ENCODE measurements around the gene CHIA. TPM values are rescaled to one million over a fixed set of nuclear protein-coding genes. Genes with fewer than 3 reads are reported as not detected.
"Not testable (repeated sequence)": the region's sequence is repeated elsewhere in the genome, so short reads cannot be mapped to it uniquely, and the experiment has no call there.

CHIA gene
- total and polyA plus RNA-seq, 9 of the 15 experiments (the other 6 are each of a cell fraction or from before 2014, with no cell fraction given), result not detected

GRCh38 chr1:111334169-111334568, 43.5 kb downstream of the CHIA start (continued):
- TF ChIP-seq SMC3 (conservative IDR thresholded peaks at IDR 0.05; ENCODE audit: insufficient read depth, low read depth, low read length) (0 out of 2 replicates have a peak, but pooled peaks have one; percentile 31), CGGBP1 (CRISPR knock-in tag; IDR thresholded peaks at IDR 0.05) (no peak), ARNT (IDR thresholded peaks at IDR 0.05) (no peak), PHF21A (IDR thresholded peaks at IDR 0.05; ENCODE audit: borderline replicate concordance, low read depth) (no peak), NFE2L1 (tag; IDR thresholded peaks at IDR 0.05; ENCODE audit: borderline replicate concordance, low read depth) (no peak), PTBP1 (IDR thresholded peaks at IDR 0.05; ENCODE audit: low read depth, low read length) (no peak), IRF9 (tag; IDR thresholded peaks at IDR 0.05) (no peak), ZNF561 (CRISPR knock-in tag; conservative IDR thresholded peaks at IDR 0.05) (no peak)

DNA sequence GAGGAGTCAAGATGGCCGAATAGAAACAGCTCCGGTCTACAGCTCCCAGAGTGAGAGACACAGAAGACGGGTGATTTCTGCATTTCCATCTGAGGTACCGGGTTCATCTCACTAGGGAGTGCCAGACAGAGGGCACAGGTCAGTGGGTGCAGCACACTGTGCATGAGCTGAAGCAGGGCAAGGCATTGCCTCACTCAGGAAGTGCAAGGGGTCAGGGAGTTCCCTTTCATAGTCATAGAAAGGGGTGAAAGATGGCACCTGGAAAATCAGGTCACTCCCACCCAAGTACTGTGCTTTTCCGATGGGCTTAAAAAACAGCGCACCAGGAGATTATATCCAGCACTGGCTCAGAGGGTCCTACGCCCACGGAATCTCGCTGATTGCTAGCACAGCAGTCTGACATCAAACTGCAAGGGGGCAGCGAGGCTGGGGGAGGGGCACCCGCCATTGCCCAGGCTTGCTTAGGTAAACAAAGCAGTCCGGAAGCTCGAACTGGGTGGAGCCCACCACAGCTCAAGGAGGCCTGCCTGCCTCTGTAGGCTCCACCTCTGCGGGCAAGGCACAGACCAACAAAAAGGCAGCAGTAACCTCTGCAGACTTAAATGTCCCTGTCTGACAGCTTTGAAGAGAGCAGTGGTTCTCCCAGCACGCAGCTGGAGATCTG, 44.7 kb downstream of the CHIA start:
- H4K20me1 ChIP-seq (replicated peaks; ENCODE audit: control insufficient read depth, insufficient read depth, low read length); H3K9me3 ChIP-seq (replicated peaks; ENCODE audit: control insufficient read depth, insufficient read depth, low read depth, low read length); H3K4me2 ChIP-seq (ENCODE audit: insufficient read depth, low read length); H3K4me3 ChIP-seq; H3K4me1 ChIP-seq (replicated peaks in 1 of 2; ENCODE audit: control insufficient read depth in 2 of 2, insufficient read depth in 2 of 2, low read length in 2 of 2); H3K27me3 ChIP-seq (ENCODE audit: control insufficient read depth in 2 of 2, insufficient read depth in 2 of 2, low read length in 2 of 2); H3K27ac ChIP-seq (ENCODE audit: extremely low read depth, low read depth, low read length); H3K9ac ChIP-seq (ENCODE audit: insufficient read depth in 1 of 2, low read depth in 2 of 2, low read length in 2 of 2); H2AFZ ChIP-seq (ENCODE audit: low read depth, low read length); H3K79me2 ChIP-seq (ENCODE audit: control insufficient read depth, insufficient read depth, low read length); FAIRE-seq; H3K9me1 ChIP-seq (ENCODE audit: control insufficient read depth, insufficient read depth, low read length); ATAC-seq; POLR2A ChIA-PET; BruUV-seq (replicated peaks); H3K36me3 ChIP-seq (ENCODE audit: control insufficient read depth, insufficient read depth, low read length); DNase-seq (ENCODE audit: extremely low read depth in 1 of 4, low spot score in 3 of 4); CTCF ChIA-PET (ENCODE audit: low intra/inter-chr PET ratio); in situ Hi-C loops (cut with MboI): not testable (repeated sequence)
- WGBS (ENCODE audit: insufficient coverage, low coverage, missing lambda C conversion rate), result 4% methylated on average over 13 of the region's 15 CpGs
- intact Hi-C loops (cut with micrococcal nuclease), result loop anchor here (10.0 kb wide), 1 partner anchor 301 kb away; no protein-coding TSS in a partner anchor
